Measurements from ENCODE around the gene HORMAD2.
"Not testable (repeated sequence)": the region's sequence is repeated elsewhere in the genome, so short reads cannot be mapped to it uniquely, and the experiment has no call there.

Gene HORMAD2

DNA sequence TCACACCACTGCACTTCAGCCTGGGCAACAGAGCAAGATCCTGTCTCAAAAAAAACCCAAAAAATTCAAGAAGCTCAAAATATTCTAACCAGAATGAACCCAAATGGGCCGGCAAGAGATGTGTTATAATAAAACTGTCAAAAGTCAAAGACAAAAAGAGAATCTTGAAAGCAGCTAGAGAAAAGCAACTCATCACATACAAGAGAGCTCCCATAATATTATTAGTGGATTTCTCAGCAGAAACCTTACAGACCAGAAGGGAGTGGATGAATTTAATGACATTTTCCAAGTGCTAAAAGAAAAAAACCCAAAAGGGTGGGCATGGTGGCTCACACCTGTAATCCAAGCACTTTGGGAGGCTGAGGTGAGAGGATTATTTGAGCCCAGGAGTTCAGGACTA is 22.9 kb upstream of the HORMAD2 start:
- no peak for DNase-seq

DNA sequence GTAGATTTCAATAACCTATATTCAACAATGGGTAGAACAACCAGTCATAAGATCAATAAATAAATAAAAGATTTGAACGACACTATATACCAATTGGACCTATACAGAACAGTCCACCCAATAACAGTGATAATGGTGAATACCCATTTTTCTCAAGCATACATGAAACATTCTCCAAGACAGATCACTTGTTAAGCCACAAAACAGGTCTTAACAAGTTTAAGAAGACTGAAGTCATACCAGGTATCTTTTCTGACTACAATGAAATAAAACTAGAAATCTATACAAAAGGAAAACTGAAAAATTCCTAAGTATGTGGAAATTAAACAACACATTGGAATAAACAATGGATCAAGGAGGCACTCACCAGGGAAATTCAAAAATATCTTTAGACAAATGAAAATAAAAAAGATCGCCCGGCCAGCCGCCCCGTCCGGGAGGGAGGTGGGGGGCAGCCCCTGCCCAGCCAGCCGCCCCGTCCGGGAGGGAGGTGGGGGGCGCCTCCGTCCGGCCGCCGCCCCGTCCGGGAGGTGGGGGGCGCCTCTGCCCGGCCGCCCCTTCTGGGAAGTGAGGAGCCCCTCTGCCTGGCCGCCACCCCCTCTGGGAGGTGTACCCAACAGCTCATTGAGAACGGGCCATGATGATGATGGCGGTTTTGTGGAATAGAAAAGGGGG is 20.8 kb upstream of the HORMAD2 start:
- not testable (repeated sequence) for DNase-seq

DNA sequence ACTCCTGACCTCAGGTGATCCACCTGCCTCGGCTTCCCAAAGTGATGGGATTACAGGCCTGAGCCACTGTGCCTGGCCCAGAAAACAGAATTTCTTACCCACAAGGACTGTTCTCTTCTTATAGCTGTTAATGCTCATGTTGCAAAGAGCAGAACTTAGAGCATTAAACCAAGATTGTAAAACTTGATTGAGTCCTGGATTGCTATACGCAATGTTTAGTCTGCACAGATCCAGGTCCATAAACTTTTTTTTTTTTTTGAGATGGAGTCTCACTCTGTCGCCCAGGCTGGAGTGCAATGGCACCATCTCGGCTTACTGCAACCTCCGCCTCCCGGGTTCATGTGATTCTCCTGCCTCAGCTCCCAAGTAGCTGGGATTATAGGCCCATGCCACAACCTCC is 19.2 kb upstream of the HORMAD2 start:
- DNase-seq = not testable (repeated sequence)

DNA sequence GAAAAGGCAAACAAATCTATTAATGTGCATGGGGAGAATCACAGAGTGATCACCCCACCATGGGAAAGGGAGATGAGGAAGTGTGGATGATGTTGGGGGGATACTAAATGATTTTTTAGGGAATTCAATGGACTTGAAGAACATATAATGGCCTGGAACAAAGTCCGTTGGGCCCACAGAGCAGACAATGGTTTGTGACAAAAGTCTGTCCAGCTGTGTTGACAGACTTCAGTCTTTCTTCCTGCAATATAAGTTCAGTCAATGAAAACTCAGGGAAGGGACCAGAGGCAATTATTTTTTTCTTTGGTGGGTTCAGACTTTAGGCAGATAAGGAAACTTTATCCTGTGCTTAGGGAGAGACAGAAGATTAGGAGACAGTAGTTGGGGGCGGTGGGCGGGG is 18.0 kb upstream of the HORMAD2 start:
- DNase-seq = no peak

DNA sequence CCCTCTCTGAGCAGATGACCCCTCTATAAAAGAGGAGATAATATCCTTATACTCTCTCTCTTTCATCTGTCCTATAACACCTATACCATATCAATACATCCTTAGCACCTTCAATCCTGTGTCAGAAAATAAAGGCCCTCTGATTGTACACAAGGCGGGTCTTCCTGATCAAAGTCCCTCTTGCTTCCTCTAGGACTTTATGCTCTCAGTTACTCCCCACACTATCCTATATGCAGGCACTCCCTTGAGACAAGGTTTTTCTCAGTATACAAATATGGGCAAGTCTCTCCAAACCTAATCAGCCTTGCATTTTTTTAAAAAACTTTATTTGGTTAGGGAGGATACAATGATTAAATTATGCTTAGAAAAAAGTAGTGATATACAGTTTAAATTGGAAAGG is 17.3 kb upstream of the HORMAD2 start:
- no peak for DNase-seq

DNA sequence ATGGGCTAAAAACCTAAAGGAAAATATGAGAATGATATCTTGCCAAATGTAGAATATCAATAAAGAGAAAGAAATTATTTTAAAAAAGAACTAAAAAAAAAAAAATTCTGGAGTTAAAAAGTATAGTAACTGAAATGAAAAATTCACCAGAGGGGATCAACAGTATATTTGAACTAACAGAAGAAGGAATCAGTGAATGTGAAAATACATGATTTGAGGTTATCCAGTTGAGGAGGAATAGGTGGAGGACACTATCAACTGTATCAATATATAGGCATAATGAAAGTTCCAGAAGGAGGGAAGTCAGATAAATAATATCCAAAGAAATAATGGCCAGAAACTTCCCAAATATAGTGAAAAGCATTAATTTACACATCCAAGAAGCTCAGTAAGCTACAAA is 16.1 kb upstream of the HORMAD2 start:
- no peak for DNase-seq

DNA sequence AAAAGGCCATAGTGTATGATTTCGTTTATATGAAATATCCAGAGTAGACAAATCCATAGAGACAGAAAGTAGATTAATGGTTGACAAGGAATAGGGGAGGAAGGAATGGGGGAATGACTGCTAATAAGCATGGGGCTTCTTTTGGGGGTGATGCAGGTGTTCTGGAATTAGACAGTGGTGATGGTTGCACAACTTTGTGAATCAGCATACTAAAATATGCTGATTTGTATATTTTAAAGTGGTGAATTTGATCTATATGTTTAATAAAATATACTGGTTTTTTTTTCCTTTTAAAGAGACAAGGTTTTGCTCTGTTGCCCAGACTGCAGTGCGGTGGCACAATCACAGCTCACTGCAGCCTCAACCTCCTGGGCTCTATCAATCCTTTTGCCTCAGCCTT is 6.5 kb upstream of the HORMAD2 start:
- no peak for DNase-seq

DNA sequence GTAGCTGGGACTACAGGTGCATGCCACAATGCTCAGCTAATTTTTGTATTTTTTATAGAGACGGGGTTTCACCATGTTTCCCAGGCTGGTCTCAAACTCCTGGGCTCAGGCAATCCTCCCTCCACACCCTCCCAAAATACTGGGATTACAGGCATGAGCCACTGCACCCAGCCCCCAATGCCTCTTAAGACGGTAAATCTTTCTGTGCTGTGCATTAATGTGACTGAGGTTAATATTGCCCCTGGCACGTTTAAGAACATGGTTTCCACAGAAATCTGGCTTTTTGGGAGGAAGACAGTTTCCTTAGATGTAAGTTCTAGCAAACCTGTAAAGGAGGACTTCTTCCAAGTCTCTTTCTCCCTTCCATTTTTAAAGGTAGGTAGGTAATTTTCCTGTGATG is 6.1 kb upstream of the HORMAD2 start:
- DNase-seq = no peak

DNA sequence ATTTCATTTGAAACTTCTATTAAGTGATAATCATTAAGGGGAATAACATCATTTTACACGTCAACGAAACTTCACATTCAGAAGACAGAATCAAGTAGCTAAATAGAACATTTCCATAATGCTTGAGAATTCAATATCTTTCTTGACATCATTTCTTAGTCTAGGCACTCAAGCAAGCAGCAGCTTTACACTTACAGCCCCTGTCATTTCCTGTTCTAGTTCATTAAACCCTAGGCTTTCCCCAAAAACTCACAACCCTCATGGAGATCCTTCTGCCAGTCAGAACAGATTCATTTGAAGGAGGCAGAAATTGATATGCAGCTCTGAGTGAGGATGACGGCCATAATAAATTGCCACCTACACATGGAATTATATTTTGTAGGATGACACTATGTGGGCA is 5.3 kb upstream of the HORMAD2 start:
- DNase-seq = no peak

DNA sequence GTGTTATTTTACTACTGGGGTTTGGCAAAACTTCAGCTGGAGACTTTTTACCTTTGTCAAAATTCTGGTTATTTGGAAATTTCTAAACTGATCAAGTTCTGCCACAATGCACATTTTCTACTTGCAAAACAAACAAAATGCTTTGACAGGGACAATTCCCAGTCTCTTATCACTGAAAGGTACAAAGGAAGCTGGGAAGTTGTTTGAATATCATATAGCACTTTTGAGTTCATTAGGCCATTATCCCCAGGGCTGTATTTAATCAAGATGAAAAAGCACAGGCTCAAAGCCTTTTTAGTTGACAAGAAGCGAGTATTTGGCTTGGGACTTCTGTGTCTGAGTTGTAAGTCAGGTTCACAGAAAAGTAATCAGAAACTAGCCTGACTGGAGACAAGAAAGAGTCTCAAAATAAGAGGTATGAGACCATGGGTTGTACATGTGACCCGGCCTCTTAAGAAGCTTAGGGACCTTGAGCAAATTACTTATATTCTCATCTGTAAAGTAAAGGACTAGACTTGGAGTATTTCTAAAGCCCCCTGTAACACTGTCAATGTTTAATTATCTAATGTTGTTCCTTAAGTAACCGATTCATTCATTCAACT is 2.9 kb upstream of the HORMAD2 start:
- DNase-seq = no peak

DNA sequence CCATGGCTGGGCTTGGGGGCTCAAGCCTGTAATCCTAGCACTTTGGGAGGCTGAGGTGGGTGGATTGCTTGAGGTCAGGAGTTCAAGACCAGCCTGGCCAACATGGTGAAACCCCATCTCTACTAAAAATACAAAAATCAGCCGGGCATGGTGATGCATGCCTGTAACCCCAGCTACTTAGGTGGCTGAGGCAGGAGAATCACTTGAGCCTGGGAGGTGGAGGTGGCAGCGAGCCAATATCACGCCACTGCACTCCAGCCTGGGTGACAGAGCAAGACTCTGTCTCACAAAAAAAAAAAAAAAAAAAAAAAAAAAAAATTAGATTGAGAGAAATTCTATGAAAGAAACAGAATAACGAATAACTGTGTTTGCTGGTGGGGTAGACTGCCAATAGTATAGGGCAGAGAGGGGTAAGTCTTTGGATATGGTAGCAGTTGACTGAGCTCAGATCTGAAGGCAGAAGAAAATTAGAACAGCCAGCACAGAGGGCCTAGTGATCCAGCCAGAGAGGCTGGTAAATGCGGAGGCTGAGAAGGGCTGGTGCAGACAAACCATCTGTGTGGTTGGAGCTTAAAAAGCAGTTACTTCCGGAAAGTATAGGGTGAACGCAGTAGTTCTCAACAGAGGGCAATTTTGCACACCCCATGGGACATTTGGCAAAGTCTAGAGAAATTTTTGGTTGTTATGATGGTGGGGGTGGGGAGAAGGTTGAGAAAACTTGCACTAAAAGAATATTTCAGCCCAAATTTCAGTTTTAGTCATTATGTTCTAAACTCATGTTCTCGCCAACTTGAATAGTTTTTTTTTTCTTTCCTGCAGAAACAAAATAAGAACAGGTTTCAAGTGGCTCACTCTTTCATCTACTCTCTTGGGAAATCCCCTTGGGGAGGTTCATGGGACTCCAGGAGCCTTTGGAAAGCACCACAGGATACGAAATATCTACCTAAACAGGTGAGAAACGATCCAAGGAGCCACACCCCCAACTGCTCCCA is 1.6 kb upstream of the HORMAD2 start:
- no peak for DNase-seq

DNA sequence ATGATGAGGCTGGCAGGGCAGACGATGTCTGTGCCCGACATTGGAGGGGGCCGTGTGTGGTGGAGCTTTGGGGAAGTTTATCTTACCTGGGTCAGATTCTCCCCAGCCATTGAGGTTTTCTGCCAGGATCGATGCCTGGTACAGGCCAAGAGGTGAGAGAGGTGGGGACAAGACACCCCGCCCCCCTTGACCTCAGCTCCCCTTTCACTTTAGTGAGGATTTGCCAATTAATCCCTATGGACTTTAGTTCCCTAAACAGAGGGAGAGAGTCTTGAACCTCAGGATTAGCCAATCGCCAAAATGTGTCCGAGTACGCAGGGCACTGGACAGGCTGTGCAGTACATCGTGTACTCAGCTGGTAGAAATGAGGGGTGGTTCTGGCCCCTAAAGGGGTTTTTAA is 541 bp downstream of the HORMAD2 start:
- no peak for DNase-seq

DNA sequence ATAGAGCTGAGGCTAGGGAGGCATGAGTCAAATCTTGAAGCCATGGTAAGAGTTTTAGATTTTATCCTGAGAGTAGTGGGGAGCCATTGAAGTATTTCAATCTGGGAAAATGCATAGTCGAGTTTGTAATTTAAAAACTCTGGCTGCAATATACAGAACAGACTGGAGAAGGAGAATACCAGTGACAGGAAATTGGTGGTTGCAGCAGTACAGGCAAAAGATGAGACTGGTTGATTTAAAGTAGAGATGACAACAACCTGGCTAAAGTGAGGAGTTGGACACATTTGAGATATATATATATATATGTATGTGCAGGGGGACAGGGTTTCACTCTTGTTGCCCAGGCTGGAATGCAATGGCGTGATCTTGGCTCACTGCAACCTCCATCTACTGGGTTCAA is 6.2 kb downstream of the HORMAD2 start:
- no peak for DNase-seq

DNA sequence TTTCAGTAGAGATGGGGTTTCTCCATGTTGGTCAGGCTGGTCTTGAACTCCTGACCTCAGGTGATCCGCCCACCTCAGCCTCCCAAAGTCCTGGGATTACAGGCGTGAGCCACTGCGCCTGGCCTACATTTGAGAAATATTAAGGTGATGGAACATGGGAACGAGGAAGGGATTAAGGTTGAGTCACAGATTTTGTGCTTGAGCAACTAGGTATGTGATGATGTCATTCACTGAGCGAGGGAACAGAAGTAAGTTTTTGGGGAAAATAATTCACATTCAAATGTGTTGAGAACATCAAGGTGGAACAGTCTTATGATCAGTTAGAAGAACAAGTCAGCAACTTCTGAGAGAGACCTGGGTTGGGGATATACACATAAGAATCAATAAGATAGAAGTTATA is 6.8 kb downstream of the HORMAD2 start:
- not testable (repeated sequence) for DNase-seq

DNA sequence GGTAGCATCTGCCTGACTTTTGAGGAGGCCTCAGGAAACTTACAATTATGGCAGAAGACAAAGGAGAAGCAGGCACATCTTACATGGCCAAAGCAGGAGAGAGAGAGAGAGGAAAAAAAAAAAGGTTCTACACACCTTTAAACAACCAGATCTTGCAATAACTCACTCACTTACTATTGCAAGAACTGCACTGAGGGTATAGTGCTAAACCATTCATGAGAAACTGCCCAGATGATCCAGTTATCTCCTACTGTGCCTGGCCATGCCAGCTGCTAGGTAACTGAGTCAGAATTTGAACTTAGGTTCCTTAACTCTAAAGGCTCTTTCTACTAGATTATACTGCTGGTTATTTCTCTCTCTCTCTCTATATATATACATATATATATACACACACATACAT is 7.3 kb downstream of the HORMAD2 start:
- no peak for DNase-seq

DNA sequence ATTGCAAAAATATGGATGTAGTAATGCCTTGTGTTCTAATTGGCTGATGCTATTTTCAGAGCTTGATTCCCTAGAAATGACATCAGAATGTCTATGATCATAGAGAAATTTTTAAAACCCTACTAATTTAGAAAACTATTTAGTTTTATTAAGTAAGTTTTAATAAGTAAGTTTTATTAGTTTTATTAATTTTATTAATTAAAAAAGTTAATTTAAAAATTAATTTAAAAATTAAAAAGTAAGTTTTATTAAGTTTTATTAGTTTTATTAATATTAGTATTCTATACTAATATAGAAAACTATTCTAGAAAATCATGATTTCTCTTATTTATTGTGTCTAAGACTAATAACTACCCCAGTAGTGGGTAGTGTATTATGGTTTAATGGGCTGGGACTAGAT is 8.2 kb downstream of the HORMAD2 start:
- DNase-seq = no peak

DNA sequence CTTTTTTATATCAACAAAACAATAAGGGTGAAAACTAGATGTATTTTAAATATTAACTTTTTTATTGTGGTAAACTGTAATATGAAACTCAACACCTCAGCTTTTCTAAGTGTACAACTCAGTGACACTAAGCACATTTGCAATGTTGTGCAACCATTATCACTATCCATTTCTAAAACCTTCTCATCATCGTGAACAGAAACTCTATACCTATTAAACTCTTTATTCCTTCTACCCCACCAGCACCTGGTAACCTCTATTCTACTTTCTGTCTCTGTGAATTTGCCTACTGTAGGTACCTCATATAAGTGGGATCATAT is 9.4 kb downstream of the HORMAD2 start:
- no peak for DNase-seq

DNA sequence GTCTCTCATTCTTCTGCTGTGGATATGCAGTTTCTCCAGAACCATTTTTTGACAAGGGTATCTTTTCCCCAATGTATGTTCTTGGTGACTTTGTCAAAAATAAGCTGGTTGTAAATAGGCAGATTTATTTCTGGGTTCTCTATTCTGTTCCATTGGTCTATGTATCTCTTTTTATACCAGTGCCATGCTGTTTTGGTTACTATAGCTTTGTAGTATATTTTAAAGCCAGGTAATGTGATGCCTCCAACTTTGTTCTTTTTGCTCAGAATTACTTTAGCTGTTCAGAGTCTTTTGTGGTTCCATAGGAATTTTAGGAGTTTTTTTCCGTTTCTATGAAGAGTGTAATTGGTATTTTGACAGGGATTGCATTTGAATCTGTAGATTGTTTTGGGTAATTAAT is 12.4 kb downstream of the HORMAD2 start:
- no peak for DNase-seq

DNA sequence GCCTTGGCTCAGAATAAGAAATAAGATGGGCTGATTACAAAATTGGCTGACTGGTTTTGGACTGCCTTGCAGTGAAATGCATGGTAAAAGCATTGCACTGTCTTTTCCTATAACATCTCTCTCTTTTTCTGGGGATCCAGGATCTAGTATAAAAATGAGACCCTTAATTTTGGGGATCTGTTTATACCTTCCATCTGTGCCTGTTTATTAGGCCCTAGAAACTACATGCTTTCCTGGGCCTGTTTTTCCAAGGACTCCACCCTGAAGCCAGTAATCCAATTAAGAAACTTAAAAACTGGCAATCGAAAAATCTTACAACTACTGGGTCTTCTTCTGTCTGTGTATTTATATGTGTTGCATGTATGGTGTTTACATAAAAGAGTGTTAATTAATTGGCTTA is 14.5 kb downstream of the HORMAD2 start:
- no peak for DNase-seq

DNA sequence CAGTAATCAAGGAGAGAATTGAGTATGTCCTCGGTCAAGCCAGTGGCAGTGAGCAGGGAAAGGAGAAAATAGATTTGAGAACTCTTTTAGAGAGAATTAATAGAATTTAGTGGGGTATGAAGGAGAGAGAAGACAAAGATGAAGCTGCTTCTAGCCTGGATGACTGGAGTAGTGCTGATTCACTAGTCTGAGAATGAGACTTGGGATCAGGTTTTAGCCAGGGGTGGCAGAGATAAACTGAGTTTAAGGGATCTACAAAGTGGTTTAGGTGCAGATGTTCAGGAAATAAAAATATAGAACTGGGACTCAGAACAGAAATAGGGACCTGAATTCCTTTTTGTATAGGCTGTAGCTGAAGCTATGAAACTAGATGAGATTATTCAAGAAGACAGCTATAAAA is 17.6 kb downstream of the HORMAD2 start:
- DNase-seq = no peak

DNA sequence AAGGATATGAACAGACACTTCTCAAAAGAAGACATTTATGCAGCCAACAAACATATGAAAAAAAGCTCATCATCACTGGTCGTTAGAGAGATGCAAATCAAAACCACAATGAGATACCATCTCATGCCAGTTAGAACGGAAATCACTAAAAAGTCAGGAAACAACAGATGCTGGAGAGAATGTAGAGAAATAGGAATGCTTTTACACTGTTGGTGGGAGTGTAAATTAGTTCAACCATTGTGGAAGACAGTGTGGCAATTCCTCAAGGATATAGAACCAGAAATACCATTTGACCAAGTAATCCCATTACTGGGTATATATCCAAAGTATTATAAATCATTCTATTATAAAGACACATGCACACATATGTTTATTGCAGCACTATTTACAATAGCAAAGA is 20.5 kb downstream of the HORMAD2 start:
- DNase-seq = not testable (repeated sequence)

DNA sequence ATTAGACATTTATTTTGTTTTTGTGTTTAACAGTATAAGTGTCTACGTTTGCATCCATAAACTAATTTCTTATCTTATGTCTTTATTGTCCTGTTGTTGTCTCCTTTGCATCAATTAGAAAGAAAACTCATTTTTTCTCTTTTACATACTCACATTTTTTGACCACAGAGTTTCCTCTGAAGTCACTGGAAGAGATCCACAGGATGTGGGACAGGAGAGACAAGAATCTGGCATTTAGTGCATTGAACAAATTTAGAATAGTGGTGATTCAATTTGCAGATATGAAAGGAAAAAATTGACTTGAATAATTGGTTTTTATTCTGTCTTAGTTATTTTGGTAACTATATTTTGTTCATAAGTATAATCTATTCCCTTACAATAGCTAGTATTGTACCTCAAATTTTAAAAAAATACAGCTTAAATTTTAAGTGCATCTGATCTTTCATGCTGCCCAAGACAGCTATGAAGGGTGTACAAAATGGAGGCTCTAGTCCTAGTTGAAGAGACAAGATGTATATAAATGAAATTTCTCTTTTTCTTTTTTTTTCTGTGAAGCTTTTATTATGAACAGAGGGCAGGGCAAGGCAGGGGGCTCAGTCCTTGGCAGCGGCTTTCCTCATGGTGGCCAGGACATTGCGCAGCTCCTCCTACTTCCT is 24.4 kb downstream of the HORMAD2 start:
- DNase-seq = no peak

DNA sequence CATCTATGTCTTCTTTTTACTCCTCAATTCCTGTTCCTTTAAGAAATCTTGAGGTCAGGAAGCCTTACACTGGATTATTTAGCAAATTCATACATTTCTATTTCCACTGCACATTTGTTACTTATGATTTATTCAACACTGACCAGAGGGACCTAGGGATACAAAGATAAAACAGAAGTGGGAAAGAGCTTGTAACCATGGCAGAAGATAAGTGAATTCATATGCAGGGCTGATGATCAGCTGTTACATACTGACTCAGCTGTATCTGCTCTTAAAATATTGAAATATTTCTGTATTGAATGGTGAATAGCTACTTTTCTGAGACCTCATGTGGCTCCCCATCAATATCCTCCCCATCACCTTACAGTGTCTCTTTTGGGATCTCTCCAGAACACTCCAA is 25.2 kb downstream of the HORMAD2 start:
- DNase-seq = no peak

DNA sequence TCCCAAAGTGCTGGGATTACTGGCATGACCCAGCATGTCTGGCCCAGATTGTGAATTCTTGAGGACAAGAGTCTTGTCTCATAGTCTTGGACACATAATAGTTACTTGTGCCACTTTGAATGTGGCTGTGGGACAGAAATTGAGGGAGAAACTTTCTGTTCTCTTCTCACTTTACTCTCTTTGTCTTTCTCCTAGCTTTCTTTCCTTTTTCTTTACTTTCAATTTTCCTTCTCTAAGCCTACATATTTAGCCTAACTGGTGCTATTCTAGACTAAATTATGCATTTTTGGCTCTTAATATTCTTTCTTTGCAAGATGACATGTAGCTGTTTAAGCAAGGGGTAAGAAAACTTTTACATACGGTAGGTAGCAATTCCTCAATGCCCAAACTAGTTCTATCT is 33.2 kb downstream of the HORMAD2 start:
- no peak for DNase-seq
